Right ventricle myocardium superior (tissue), 1 donor: ENCODE results near the gene SETBP1. TPM values are rescaled to one million over a fixed set of nuclear protein-coding genes. Genes with fewer than 3 reads are reported as not detected.

ENCODE experiments used
- ATAC-seq: fragments of 200-7000 bp; cut with Tn5 transposase; one replicate; pipeline ENCODE4 v1.9.1; 2020; ENCODE audit warnings: mild to moderate bottlenecking; ENCODE audit not compliant: poor library complexity
- DNase-seq: peaks from one replicate; pipeline ENCODE4 v3.0.0-alpha.2; 2020
- intact Hi-C: fragments of 100-400 bp; cut with DNase I; formaldehyde crosslinking; loops from one replicate; pipeline ENCODE4 v1.11.2; 2022
- total RNA-seq: library from RNA; stranded (reverse); fragmentation: NEBNext Ultra II Directional; extraction: Animal tissue kit (Norgen Biotek cat#: 25700); gene quantifications from one replicate; pipeline ENCODE4 v1.2.1, GENCODE V29; 2021
- donor health status: DM: no; HTN: yes; CAD: no; lungs with severe emphysema.

The SETBP1 gene
- total RNA-seq, 1 donor from 2014 or later: 6.3 TPM

- intact Hi-C loops: no loop called here
- DNase-seq: no peak
- ATAC-seq: no peak
These were observed 239.8 kb downstream of the SETBP1 start for GRCh38 chr18:44920441-44920840.

GRCh38 chr18:44921974-44922373 lies 241.3 kb downstream of the SETBP1 start:
- DNase-seq: no peak
- intact Hi-C loops: no loop called here
- no peak for ATAC-seq

DNA sequence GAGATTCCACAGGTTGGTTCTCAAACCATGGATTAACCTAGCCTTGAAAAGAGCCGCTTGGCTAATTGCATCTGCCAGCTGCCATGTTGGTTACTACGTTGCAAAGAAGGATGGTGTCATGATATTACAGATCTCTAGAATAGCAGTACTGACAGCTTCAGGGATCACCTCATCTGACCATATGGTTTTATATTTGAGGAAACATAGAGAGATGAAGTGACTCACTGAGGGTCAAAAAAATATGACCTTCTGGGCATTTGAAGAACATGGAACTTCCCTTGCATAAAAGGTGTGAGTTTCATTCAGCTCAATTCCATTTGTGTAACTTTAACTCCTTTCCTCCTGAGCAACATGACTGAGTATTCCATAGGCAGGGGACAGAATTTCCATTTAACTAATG lies 242.3 kb downstream of the SETBP1 start:
- intact Hi-C loops: no loop called here
- DNase-seq (no peak), ATAC-seq (no peak)

- DNase-seq: no peak
- intact Hi-C loops: no loop called here
- ATAC-seq: no peak
These were observed 244.3 kb downstream of the SETBP1 start for GRCh38 chr18:44924785-44925499.

DNA sequence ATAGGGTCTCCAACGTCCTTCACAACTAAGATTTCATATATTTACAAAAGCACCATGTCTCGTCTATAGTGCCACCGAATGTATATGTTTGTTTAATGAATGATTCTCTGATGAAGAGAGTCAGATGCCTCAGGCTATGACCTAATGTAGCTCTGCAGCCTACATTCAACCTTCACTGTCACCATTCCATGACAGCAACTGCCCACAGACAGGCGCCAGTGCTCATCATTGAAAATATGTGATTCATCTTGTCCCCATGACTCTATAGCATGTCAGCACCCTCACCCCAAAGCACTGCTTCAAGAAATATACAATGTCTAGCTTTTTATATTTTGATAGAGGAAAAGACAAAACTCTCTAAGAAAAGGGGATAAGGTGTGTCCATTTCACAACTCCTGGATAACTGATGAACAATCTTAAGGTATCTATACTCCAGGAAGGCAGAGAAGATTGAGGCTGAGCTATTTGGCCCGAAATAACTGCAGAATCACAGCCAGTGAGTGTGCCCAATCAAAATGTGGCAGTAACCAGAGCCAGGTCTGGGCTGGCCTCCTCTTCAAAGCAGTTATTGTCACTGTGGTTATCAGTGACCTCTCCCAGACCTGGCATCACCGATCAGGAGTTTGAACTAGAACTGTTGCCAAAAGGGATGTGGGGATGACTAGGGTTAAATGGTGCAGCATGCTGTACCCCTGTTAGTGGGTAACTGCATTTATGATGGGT lies 246.6 kb downstream of the SETBP1 start:
- intact Hi-C loops: no loop called here
- ATAC-seq (no peak), DNase-seq (no peak)

- DNase-seq (no peak), ATAC-seq (no peak)
- intact Hi-C loops: no loop called here
These were observed 254.2 kb downstream of the SETBP1 start for GRCh38 chr18:44934901-44935300.

DNA sequence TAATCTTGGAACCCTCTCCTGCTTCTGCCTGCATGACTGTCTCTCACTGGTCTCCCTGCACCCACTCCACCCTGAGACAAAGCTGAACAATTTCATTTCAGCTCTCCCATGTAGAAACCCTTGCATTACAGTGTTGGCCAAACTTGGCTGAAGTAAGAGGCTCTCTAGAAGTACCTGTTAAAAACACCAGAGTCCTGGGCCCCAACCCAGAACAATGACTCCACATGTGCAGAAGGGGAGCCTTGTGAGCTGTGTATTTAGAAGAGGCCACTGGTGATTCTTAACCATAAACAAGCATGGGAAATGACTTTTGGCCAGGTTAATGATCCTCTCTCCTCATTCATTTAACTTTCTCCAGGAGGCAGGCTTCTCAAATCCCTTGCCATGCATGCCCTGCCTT lies 254.8 kb downstream of the SETBP1 start:
- DNase-seq (no peak), ATAC-seq (no peak)
- intact Hi-C loops: no loop called here

DNA sequence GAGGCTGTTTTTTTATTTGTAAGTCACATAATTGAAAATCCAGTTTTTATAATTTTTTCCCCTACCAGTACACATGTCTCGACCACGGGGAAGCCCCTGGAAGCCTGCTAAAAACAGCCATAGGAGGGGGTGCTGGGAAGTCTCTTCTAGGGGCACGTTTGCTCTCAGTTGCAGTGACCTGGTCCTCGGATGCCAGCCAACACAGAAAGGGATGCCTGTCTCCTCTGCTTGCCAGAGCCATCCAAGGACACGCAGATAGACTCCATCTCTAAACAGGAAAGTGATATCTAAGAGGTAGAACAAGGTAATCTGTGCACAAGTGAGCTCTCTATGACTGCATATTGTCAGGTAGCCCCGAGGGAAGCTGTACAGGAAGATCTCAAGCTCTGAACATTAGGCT lies 255.8 kb downstream of the SETBP1 start:
- intact Hi-C loops: no loop called here
- DNase-seq: no peak
- ATAC-seq: peak; percentile 56

DNA sequence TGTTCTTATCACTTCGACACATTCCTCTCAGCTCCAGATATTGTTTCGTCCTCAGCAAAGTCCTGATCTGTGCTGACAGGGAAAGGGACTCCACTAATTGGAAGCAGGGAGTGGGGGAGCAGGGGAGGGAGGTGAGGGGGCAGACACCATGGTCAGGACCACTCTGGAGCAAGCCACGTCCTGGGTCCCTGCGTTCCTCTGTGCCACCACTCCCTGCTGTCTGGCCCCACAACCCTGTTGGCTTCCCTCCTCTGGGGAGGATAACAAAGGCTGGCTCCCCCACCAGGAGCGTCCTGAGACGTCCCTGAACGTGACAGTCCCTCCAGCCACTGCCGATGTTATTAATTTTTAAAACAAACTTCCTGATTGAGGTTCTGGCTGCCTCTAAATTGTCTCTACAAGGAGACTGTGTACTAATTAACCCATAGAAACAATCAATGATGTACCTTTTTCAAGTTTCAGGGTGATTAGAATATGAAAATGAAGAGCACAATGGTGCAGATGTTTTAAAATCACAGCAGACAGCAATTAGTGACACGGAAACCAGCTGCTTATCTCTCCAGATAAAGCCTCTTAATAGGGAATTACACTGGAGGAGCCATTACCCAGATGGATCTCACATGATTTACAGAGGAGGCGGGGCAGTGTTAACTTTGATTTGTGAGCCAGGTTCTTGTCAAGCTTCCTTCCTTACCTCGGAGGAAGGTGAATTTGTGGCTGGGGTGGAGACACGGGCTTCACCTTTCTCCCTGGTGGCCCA lies 257.5 kb downstream of the SETBP1 start:
- intact Hi-C loops: no loop called here
- ATAC-seq: no peak
- DNase-seq: no peak

DNA sequence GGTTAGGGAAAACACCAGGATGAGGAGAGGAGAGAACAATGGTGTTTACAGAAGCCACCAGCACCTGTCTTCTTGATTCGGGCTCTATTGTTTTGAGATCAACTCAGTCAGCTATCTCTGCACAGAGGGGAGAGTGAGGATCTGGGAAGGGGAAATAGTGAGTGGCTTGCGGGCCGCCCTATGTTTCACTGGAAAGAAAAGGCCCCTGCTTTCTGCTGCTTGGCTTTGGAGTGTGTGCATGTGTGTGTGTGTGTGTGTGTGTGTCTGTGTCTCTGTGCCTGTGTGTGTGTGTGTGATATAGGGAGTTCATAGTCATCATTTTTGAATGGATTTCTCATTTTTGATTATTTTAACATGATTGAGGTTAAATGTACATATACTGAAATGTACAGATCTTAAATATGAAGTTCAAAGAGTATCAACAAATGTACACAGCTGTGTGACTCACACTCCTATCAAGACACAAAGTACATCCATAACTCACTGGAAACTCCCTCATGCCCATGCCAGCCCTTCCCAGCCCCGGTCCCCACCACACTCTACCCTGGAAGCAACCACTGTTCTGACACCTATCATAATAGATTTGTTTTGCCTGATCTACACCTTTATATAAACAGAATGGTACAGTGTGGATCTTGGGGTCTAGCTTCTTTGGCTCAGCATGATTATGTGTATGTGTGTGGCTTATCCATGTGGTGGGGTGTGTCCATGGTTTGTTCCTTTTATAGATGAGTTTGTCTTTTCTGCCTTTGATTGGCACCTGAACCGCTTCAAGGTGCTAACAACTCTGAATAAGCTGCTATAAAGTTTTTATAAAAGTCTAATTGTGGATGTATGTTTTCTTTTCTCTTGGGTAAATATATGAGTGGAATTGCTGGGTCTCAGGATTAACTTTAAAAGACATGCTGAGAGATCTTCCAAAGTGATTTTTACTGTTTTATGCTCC lies 258.3 kb downstream of the SETBP1 start:
- DNase-seq (no peak), ATAC-seq (no peak)
- intact Hi-C loops: no loop called here

DNA sequence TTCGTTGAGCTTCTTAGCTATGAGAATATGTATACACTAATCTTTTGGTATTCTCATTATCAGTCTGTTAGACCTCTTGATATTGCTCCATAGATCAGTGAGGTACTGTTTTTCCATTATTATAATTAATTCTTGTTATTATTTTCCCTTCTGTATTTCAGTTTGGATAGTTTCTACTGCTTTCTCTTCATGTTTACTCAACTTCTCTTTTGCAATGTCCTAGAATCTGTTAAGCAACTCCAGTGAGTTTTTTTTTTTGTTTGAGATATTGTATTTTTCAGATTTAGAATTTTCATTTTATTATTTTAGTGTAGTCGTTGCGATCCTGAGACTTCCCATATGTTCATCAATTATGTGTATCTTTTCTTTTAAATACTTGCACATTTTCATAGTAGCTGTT lies 260.8 kb downstream of the SETBP1 start:
- ATAC-seq: no peak
- intact Hi-C loops: no loop called here
- DNase-seq: no peak

GRCh38 chr18:44942073-44942472 lies 261.4 kb downstream of the SETBP1 start:
- no peak for DNase-seq
- no peak for ATAC-seq
- intact Hi-C loops: no loop called here

GRCh38 chr18:44943311-44943881 lies 262.7 kb downstream of the SETBP1 start:
- DNase-seq (no peak), ATAC-seq (no peak)
- intact Hi-C loops: no loop called here

DNA sequence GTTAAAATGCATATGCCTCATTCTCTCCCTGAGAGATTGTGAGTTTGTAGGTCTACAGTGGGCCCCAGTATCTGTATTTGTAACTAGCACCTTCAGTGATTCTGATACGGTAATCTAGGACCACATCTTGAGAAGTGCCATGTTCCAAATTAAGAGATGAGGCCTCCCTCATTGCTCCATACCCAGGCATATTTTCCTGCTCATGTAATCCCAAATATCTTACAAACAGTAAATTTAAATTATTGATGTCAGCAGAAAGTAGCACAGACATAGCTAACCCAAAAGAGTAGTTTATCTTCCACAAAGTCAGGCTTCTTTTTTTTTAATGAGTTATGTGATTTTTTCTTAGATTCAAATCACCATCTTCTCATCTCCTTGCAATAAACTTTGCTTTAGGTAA lies 263.8 kb downstream of the SETBP1 start:
- DNase-seq (no peak), ATAC-seq (no peak)
- intact Hi-C loops: no loop called here

DNA sequence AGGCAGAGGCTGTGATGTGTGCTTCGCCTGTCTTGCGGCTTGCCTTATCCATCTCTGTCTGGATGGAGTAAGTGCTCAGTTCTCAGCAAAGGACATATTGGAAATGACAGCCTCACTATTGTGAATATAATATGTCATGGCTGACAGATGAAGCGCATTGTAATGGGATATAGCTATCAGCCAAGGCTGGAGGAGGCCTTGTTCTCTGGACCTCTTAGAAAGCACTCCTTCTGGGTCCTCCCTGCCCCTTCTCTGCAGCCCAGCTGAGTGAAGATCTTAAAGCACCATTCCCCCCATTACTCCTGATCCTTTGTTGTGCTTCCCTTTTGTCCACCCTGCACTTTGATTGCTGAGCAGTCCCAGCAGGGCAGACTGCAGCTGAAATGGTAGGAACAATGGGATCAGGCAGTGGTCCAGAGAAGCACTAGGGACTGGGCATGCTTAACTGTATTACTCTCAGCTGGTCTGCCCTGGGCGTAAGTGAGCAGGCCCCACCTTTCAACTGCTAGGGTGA lies 265.3 kb downstream of the SETBP1 start:
- no peak for ATAC-seq
- no peak for DNase-seq
- intact Hi-C loops: no loop called here

GRCh38 chr18:44946529-44947113 lies 265.9 kb downstream of the SETBP1 start:
- no peak for ATAC-seq
- intact Hi-C loops: no loop called here
- DNase-seq: no peak

GRCh38 chr18:44949967-44950366 lies 269.3 kb downstream of the SETBP1 start:
- DNase-seq (no peak), ATAC-seq (no peak)
- intact Hi-C loops: no loop called here

DNA sequence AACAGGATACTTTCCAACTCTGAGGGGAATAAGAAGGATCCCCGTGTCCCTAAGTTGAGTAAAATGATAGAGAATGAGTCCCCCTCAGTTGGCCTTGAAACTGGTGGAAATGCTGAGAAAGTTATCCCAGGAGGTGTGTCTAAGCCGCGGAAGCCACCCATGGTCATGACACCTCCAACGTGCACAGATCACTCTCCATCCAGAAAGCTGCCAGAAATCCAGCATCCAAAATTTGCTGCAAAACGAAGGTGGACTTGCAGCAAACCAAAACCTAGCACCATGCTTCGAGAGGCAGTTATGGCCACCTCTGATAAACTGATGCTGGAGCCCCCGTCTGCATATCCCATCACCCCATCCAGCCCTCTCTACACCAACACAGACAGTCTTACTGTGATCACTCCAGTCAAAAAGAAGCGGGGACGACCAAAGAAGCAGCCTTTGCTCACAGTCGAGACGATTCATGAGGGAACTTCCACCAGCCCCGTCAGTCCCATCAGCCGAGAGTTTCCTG lies 270.1 kb downstream of the SETBP1 start:
- no peak for ATAC-seq
- intact Hi-C loops: no loop called here
- DNase-seq: no peak
